NCI-H187 (cell line): Measurements from ENCODE around the gene MAP3K14.
"Not testable (repeated sequence)": the region's sequence is repeated elsewhere in the genome, so short reads cannot be mapped to it uniquely, and the experiment has no call there.

Experiments
- DNase-seq, 2 experiments: peaks; one replicate each; lab custom pipeline; 2025; lab: John Stamatoyannopoulos, UW

Gene MAP3K14

GRCh38 chr17:45258981-45259380 is 57.8 kb downstream of the MAP3K14 start:
- DNase-seq: no peak

- DNase-seq: no peak
Measured at GRCh38 chr17:45257115-45257514, 59.7 kb downstream of the MAP3K14 start.

GRCh38 chr17:45256114-45256966 is 60.5 kb downstream of the MAP3K14 start:
- DNase-seq: no peak

- no peak for DNase-seq
Measured at GRCh38 chr17:45255358-45255757, 61.5 kb downstream of the MAP3K14 start.

- no peak for DNase-seq
Measured at GRCh38 chr17:45253879-45254278, 62.9 kb downstream of the MAP3K14 start.

- not testable (repeated sequence) for DNase-seq
Measured at GRCh38 chr17:45253237-45253636, 63.6 kb downstream of the MAP3K14 start.

GRCh38 chr17:45251931-45252330 is 64.9 kb downstream of the MAP3K14 start:
- DNase-seq: no peak

GRCh38 chr17:45248132-45248957 is 68.5 kb downstream of the MAP3K14 start:
- no peak for DNase-seq

- peak; percentile 87 to 94 for DNase-seq
Measured at GRCh38 chr17:45247429-45248131, 69.2 kb downstream of the MAP3K14 start.

GRCh38 chr17:45246861-45247428 is 69.9 kb downstream of the MAP3K14 start:
- no peak for DNase-seq

GRCh38 chr17:45246338-45246737 is 70.5 kb downstream of the MAP3K14 start:
- no peak for DNase-seq

- DNase-seq: no peak
Measured at GRCh38 chr17:45244725-45245656, 71.8 kb downstream of the MAP3K14 start.

GRCh38 chr17:45243750-45244149 is 73.1 kb downstream of the MAP3K14 start:
- peak; percentile 19 to 37 for DNase-seq

GRCh38 chr17:45242029-45242414 is 74.8 kb downstream of the MAP3K14 start:
- DNase-seq: no peak

- DNase-seq: peak in 1 of 2 experiments; percentile 37
Measured at GRCh38 chr17:45241328-45242028, 75.3 kb downstream of the MAP3K14 start.

- DNase-seq: no peak
Measured at GRCh38 chr17:45240905-45241327, 75.9 kb downstream of the MAP3K14 start.

- DNase-seq: no peak
Measured at GRCh38 chr17:45238155-45238774, 78.6 kb downstream of the MAP3K14 start.

GRCh38 chr17:45237686-45238085 is 79.1 kb downstream of the MAP3K14 start:
- no peak for DNase-seq

GRCh38 chr17:45236282-45236606 is 80.6 kb downstream of the MAP3K14 start:
- DNase-seq: no peak
